Measurements from ENCODE around the gene ZNF846. TPM values are rescaled to one million over a fixed set of nuclear protein-coding genes. Genes with fewer than 3 reads are reported as not detected.
"Not testable (repeated sequence)": the region's sequence is repeated elsewhere in the genome, so short reads cannot be mapped to it uniquely, and the experiment has no call there.

ZNF846 gene
- polyA plus RNA-seq, 1 donor (not counting 4 experiments of a cell fraction or from before 2014, with no cell fraction given), result 8.9 TPM

DNA sequence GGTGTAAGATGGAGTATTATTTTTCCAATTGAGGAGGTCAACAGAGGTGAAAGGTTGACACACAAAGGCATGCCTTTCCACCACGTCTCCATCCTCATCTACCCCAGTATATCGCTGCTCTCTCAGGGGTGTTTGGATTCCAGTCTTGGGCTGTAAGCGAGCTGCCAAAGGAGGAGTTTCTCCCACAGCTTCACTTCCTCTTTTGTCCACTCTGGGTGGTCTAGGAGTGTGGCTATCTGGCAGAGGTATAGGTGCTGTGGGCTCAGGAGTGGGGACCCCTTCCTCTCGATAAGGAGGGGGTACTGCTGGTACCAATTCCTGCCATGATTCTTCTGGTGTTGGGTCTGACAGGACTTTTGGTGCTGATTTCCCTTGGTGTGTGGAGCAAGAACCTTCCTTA is 39.4 kb downstream of the ZNF846 start:
- Histone ChIP-seq H3K79me2 (ENCODE audit: control insufficient read depth, insufficient read depth, low read length) (no peaks in the 10 kb centered on the region), H3K4me2 (ENCODE audit: control insufficient read depth, extremely low read depth, insufficient read depth, low read depth, low read length) (no peak overlapping the region), H3K4me3 (ENCODE audit: control insufficient read depth in 2 of 3, extremely low read depth in 1 of 3, insufficient read depth in 2 of 3, low read depth in 1 of 3, low read length in 3 of 3) (no peak overlapping the region)

DNA sequence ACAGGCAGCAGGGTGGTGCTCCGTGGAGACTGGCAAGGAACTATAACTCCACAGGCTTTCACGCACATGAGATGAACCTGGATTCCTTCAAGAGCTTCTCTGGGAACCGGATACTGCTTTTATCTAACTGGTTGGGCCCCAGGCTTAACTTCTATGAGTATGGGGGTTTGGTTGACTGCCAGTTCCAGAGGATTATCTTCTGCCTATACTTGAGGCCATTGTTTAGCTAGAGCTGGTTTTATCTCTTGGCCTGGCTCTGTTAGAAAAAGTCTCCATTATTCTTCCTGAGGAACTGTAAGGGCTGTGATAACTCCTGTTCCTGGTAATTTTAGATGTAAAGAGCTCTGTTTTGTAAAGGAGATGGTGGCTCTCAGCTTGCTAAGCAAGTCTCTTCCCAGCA is 40.9 kb downstream of the ZNF846 start:
- FAIRE-seq (no peak), DNase-seq (ENCODE audit: low read depth, low spot score) (no peak)
- H4K20me1 ChIP-seq (ENCODE audit: control insufficient read depth, extremely low read depth, insufficient read depth, low read length), result no peaks in the 10 kb centered on the region
- H3K27ac ChIP-seq (ENCODE audit: control insufficient read depth, insufficient read depth, low read length), result no peak overlapping the region
- no peaks in the 10 kb centered on the region for H3K79me2 ChIP-seq (ENCODE audit: control insufficient read depth, insufficient read depth, low read length)
- H3K9me1 ChIP-seq (ENCODE audit: control insufficient read depth, extremely low read depth, insufficient read depth, low read length), result no peaks in the 10 kb centered on the region
- no peaks in the 10 kb centered on the region for H3K36me3 ChIP-seq (ENCODE audit: control insufficient read depth in 2 of 2, extremely low read depth in 1 of 2, insufficient read depth in 2 of 2, low read length in 2 of 2)
- H3K27me3 ChIP-seq (ENCODE audit: control insufficient read depth, extremely low read depth, insufficient read depth, low read length), result no peaks in the 10 kb centered on the region
- H3K9me3 ChIP-seq (ENCODE audit: control insufficient read depth, low read depth, low read length), result peaks cover 2% of the 10 kb centered on the region
- no peak overlapping the region for H3K4me3 ChIP-seq (ENCODE audit: control insufficient read depth in 2 of 3, extremely low read depth in 1 of 3, insufficient read depth in 2 of 3, low read depth in 1 of 3, low read length in 3 of 3)
- dilution Hi-C loops (cut with MboI; ENCODE audit: extremely low pct_ligation_motif_present, low sequenced_read_pairs), result no loop called here
- no peaks in the 10 kb centered on the region for H3K4me1 ChIP-seq (ENCODE audit: control insufficient read depth, extremely low read depth, insufficient read depth, low read length)
- no peak overlapping the region for H3K9ac ChIP-seq (ENCODE audit: control insufficient read depth, extremely low read depth, insufficient read depth, low read length)
- no peak overlapping the region for H3K4me2 ChIP-seq (ENCODE audit: control insufficient read depth, extremely low read depth, insufficient read depth, low read depth, low read length)
- TF ChIP-seq EZH2 (IDR thresholded peaks at IDR 0.05; ENCODE audit: low read length), result no peak
- TF ChIP-seq, protein P1, sequence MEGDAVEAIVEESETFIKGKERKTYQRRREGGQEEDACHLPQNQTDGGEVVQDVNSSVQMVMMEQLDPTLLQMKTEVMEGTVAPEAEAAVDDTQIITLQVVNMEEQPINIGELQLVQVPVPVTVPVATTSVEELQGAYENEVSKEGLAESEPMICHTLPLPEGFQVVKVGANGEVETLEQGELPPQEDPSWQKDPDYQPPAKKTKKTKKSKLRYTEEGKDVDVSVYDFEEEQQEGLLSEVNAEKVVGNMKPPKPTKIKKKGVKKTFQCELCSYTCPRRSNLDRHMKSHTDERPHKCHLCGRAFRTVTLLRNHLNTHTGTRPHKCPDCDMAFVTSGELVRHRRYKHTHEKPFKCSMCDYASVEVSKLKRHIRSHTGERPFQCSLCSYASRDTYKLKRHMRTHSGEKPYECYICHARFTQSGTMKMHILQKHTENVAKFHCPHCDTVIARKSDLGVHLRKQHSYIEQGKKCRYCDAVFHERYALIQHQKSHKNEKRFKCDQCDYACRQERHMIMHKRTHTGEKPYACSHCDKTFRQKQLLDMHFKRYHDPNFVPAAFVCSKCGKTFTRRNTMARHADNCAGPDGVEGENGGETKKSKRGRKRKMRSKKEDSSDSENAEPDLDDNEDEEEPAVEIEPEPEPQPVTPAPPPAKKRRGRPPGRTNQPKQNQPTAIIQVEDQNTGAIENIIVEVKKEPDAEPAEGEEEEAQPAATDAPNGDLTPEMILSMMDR (optimal IDR thresholded peaks at IDR 0.05 in 1 of 3, IDR thresholded peaks at IDR 0.05 in 1 of 3, conservative IDR thresholded peaks at IDR 0.05 in 1 of 3; ENCODE audit: extremely low read depth in 1 of 3, insufficient read depth in 2 of 3, low read length in 3 of 3), result no peak
- H2AFZ ChIP-seq (ENCODE audit: control insufficient read depth, low read length), result no peak overlapping the region

More for the DNA sequence above, 39.4 kb downstream of the ZNF846 start:
- Histone ChIP-seq H3K27me3 (ENCODE audit: control insufficient read depth, extremely low read depth, insufficient read depth, low read length) (no peaks in the 10 kb centered on the region), H3K27ac (ENCODE audit: control insufficient read depth, insufficient read depth, low read length) (no peak overlapping the region), H3K36me3 (ENCODE audit: control insufficient read depth in 2 of 2, extremely low read depth in 1 of 2, insufficient read depth in 2 of 2, low read length in 2 of 2) (no peaks in the 10 kb centered on the region), H3K9me1 (ENCODE audit: control insufficient read depth, extremely low read depth, insufficient read depth, low read length) (no peaks in the 10 kb centered on the region), H2AFZ (ENCODE audit: control insufficient read depth, low read length) (no peak overlapping the region), H4K20me1 (ENCODE audit: control insufficient read depth, extremely low read depth, insufficient read depth, low read length) (no peaks in the 10 kb centered on the region), H3K9me3 (ENCODE audit: control insufficient read depth, low read depth, low read length) (peaks cover 2% of the 10 kb centered on the region), H3K9ac (ENCODE audit: control insufficient read depth, extremely low read depth, insufficient read depth, low read length) (no peak overlapping the region), H3K4me1 (ENCODE audit: control insufficient read depth, extremely low read depth, insufficient read depth, low read length) (no peaks in the 10 kb centered on the region)
- FAIRE-seq (no peak), DNase-seq (ENCODE audit: low read depth, low spot score) (no peak)
- TF ChIP-seq, protein P1 (optimal IDR thresholded peaks at IDR 0.05 in 1 of 3, IDR thresholded peaks at IDR 0.05 in 1 of 3, conservative IDR thresholded peaks at IDR 0.05 in 1 of 3; ENCODE audit: extremely low read depth in 1 of 3, insufficient read depth in 2 of 3, low read length in 3 of 3), result no peak
- TF ChIP-seq EZH2 (IDR thresholded peaks at IDR 0.05; ENCODE audit: low read length), result no peak
- dilution Hi-C loops (cut with MboI; ENCODE audit: extremely low pct_ligation_motif_present, low sequenced_read_pairs), result no loop called here

DNA sequence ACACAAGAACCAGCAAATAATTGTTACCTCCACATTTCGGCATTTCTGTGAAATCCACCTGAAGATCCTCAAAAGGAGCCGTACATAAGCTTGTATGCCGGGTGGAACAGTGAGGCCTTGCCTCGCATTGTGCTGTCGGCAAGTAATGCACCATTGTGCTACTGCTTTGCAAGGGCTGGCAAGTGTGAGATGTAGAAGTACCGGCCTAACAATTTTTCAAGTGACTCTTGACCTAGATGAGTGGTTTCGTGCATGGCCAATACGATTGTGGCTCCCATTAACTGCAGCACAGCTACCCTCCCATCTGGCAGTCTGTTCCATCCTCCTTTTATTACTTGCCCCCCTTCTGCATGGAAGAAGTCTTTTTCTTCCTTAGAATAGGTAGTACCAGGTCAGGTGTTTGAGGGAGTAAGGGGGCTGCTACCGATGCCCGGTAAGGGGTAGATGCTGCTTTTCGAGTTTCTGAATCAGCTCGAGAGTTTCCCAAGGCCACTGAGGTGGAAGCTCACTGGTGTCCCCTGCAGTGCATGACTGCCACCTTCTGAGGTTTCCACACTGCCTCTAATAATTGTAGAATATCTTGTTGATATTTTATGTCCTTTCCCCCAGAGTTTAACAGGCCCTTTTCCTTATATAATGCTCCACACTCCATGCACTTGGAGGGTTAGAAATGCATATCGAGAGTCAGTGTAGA is 42.9 kb downstream of the ZNF846 start:
- H3K9me1 ChIP-seq (ENCODE audit: control insufficient read depth, extremely low read depth, insufficient read depth, low read length); H3K36me3 ChIP-seq (ENCODE audit: control insufficient read depth in 2 of 2, extremely low read depth in 1 of 2, insufficient read depth in 2 of 2, low read length in 2 of 2); FAIRE-seq; H3K4me2 ChIP-seq (ENCODE audit: control insufficient read depth, extremely low read depth, insufficient read depth, low read depth, low read length); H3K9ac ChIP-seq (ENCODE audit: control insufficient read depth, extremely low read depth, insufficient read depth, low read length); dilution Hi-C loops (cut with MboI; ENCODE audit: extremely low pct_ligation_motif_present, low sequenced_read_pairs); H2AFZ ChIP-seq (ENCODE audit: control insufficient read depth, low read length); H3K79me2 ChIP-seq (ENCODE audit: control insufficient read depth, insufficient read depth, low read length); H3K27me3 ChIP-seq (ENCODE audit: control insufficient read depth, extremely low read depth, insufficient read depth, low read length); H4K20me1 ChIP-seq (ENCODE audit: control insufficient read depth, extremely low read depth, insufficient read depth, low read length); H3K4me1 ChIP-seq (ENCODE audit: control insufficient read depth, extremely low read depth, insufficient read depth, low read length); H3K27ac ChIP-seq (ENCODE audit: control insufficient read depth, insufficient read depth, low read length); H3K4me3 ChIP-seq (ENCODE audit: control insufficient read depth in 2 of 3, extremely low read depth in 1 of 3, insufficient read depth in 2 of 3, low read depth in 1 of 3, low read length in 3 of 3); DNase-seq (ENCODE audit: low read depth, low spot score); H3K9me3 ChIP-seq (ENCODE audit: control insufficient read depth, low read depth, low read length): not testable (repeated sequence)
